ENCODE measurements around the gene MAP2K6. TPM values are rescaled to one million over a fixed set of nuclear protein-coding genes. Genes with fewer than 3 reads are reported as not detected.

Gene MAP2K6
- total RNA-seq, 1 experiment from 2014 or later, result 9.6 TPM

DNA sequence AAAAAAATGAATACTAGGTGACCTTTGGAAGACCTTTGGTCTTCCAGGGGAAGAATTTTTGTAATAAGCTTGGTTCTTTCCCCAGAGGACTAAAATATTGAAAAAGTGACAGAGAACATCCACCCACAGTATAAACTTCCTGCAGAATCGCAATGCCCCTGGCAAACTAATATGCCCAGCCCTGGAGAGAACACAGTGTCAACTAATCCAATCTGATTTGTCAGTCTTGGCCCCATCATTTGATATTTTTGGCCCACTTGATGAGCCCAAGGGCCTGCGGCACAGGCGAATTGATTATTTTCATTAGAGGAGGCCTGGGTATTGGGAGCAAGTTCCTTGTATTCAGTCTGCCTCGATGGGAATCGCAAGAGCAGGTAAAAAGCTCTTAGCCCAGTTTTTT lies 98.4 kb downstream of the MAP2K6 start:
- H3K9me3 Mint-ChIP-seq (ENCODE audit: unreplicated experiment), result no peaks in the 10 kb centered on the region
- no peak overlapping the region for H3K4me3 ChIP-seq (ENCODE audit: low read depth, low read length)
- no peaks in the 10 kb centered on the region for H3K4me1 ChIP-seq
- TF ChIP-seq, protein P1, sequence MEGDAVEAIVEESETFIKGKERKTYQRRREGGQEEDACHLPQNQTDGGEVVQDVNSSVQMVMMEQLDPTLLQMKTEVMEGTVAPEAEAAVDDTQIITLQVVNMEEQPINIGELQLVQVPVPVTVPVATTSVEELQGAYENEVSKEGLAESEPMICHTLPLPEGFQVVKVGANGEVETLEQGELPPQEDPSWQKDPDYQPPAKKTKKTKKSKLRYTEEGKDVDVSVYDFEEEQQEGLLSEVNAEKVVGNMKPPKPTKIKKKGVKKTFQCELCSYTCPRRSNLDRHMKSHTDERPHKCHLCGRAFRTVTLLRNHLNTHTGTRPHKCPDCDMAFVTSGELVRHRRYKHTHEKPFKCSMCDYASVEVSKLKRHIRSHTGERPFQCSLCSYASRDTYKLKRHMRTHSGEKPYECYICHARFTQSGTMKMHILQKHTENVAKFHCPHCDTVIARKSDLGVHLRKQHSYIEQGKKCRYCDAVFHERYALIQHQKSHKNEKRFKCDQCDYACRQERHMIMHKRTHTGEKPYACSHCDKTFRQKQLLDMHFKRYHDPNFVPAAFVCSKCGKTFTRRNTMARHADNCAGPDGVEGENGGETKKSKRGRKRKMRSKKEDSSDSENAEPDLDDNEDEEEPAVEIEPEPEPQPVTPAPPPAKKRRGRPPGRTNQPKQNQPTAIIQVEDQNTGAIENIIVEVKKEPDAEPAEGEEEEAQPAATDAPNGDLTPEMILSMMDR (IDR thresholded peaks at IDR 0.05; ENCODE audit: insufficient read depth in 1 of 2, low read depth in 1 of 2, low read length in 1 of 2, severe bottlenecking in 1 of 2, unreplicated experiment in 1 of 2), result no peak
- H3K36me3 Mint-ChIP-seq (ENCODE audit: insufficient read depth, unreplicated experiment), result no peaks in the 10 kb centered on the region
- H3K27me3 Mint-ChIP-seq (ENCODE audit: insufficient read depth, unreplicated experiment), result no peaks in the 10 kb centered on the region
- intact Hi-C loops (cut with micrococcal nuclease; ENCODE audit: unreplicated experiment), result no loop called here
- DNase-seq, result no peak
- POLR2A ChIA-PET, result no interaction called here
- H3K27me3 ChIP-seq (replicated peaks; ENCODE audit: control insufficient read depth, insufficient read depth, low read length), result no peaks in the 10 kb centered on the region
- no peaks in the 10 kb centered on the region for H3K9me3 ChIP-seq
- H3K27ac Mint-ChIP-seq (ENCODE audit: unreplicated experiment), result no peak overlapping the region
- CTCF ChIA-PET, result no interaction called here
- no TSS peak for BruUV-seq (replicated peaks)
- H3K36me3 ChIP-seq (ENCODE audit: control insufficient read depth, insufficient read depth, low read length), result no peaks in the 10 kb centered on the region
- no peak overlapping the region for H3K4me3 Mint-ChIP-seq (ENCODE audit: unreplicated experiment)
- H3K4me1 Mint-ChIP-seq (ENCODE audit: low read depth, unreplicated experiment), result no peaks in the 10 kb centered on the region

DNA sequence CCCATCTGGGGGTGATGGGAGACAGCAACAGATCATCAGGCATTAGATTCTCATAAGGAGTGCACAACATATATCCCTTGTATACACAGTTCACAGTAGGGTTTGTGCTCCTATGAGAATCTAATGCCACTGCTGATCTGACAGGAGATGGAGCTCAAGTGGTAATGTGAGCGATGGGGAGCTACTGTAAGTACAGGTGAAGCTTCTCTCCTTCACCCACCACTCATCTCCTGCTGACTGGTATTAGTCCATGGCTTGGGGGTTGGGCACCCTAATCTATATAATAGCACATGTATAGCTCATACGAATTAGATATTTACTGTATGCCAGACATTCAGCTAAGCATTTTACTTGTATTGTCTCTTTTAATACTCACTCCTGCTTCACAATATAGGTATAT lies 101.7 kb downstream of the MAP2K6 start:
- BruUV-seq (replicated peaks), result no TSS peak
- Histone ChIP-seq H3K4me1 (no peaks in the 10 kb centered on the region), H3K9me3 (no peaks in the 10 kb centered on the region), H3K27me3 (replicated peaks; ENCODE audit: control insufficient read depth, insufficient read depth, low read length) (no peaks in the 10 kb centered on the region), H3K36me3 (ENCODE audit: control insufficient read depth, insufficient read depth, low read length) (no peaks in the 10 kb centered on the region), H3K4me3 (ENCODE audit: low read depth, low read length) (no peak overlapping the region)
- Mint-ChIP-seq H3K4me1 (ENCODE audit: low read depth, unreplicated experiment) (no peaks in the 10 kb centered on the region), H3K36me3 (ENCODE audit: insufficient read depth, unreplicated experiment) (no peaks in the 10 kb centered on the region), H3K4me3 (ENCODE audit: unreplicated experiment) (no peak overlapping the region), H3K27me3 (ENCODE audit: insufficient read depth, unreplicated experiment) (no peaks in the 10 kb centered on the region), H3K9me3 (ENCODE audit: unreplicated experiment) (no peaks in the 10 kb centered on the region), H3K27ac (ENCODE audit: unreplicated experiment) (no peak overlapping the region)
- intact Hi-C loops (cut with micrococcal nuclease; ENCODE audit: unreplicated experiment), result loop anchor here (5.0 kb wide), 1 partner anchor 744 kb away; no protein-coding TSS in a partner anchor
- ChIA-PET CTCF (no interaction called here), POLR2A (no interaction called here)
- DNase-seq, result no peak
- TF ChIP-seq, protein P1 (IDR thresholded peaks at IDR 0.05; ENCODE audit: insufficient read depth in 1 of 2, low read depth in 1 of 2, low read length in 1 of 2, severe bottlenecking in 1 of 2, unreplicated experiment in 1 of 2), result no peak

DNA sequence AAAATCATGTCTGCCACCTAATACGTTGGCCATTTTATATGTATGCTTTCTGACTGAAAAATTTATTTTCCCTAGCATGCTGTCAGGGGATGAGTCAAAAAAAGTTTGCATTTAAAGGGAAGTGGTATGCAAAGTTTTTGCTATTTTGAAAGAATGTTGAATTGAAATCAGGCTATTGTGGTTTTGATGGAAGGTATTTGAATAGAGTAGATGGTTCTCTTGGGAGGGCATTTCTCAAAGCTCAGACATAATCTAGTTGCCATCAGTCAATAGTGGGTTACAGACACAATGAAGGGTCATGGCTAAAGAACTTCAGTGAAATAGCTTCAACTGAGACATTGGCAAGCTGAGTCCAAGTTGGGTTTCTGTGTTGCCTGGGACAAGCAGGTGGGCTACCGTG lies 102.4 kb downstream of the MAP2K6 start:
- H3K4me3 ChIP-seq (ENCODE audit: low read depth, low read length), result no peak overlapping the region
- H3K4me3 Mint-ChIP-seq (ENCODE audit: unreplicated experiment), result no peak overlapping the region
- H3K27me3 Mint-ChIP-seq (ENCODE audit: insufficient read depth, unreplicated experiment), result no peaks in the 10 kb centered on the region
- H3K27me3 ChIP-seq (replicated peaks; ENCODE audit: control insufficient read depth, insufficient read depth, low read length), result no peaks in the 10 kb centered on the region
- TF ChIP-seq, protein P1 (IDR thresholded peaks at IDR 0.05; ENCODE audit: insufficient read depth in 1 of 2, low read depth in 1 of 2, low read length in 1 of 2, severe bottlenecking in 1 of 2, unreplicated experiment in 1 of 2), result no peak
- no peaks in the 10 kb centered on the region for H3K4me1 ChIP-seq
- H3K36me3 ChIP-seq (ENCODE audit: control insufficient read depth, insufficient read depth, low read length), result no peaks in the 10 kb centered on the region
- ChIA-PET CTCF (no interaction called here), POLR2A (no interaction called here)
- H3K36me3 Mint-ChIP-seq (ENCODE audit: insufficient read depth, unreplicated experiment), result no peaks in the 10 kb centered on the region
- no peak overlapping the region for H3K27ac Mint-ChIP-seq (ENCODE audit: unreplicated experiment)
- no TSS peak for BruUV-seq (replicated peaks)
- intact Hi-C loops (cut with micrococcal nuclease; ENCODE audit: unreplicated experiment), result loop anchor here (5.0 kb wide), 1 partner anchor 745 kb away; no protein-coding TSS in a partner anchor
- H3K4me1 Mint-ChIP-seq (ENCODE audit: low read depth, unreplicated experiment), result no peaks in the 10 kb centered on the region
- H3K9me3 ChIP-seq, result no peaks in the 10 kb centered on the region
- DNase-seq, result no peak
- no peaks in the 10 kb centered on the region for H3K9me3 Mint-ChIP-seq (ENCODE audit: unreplicated experiment)
